ENCODE results near the gene C1orf35.

- TF ChIP-seq CSRNP3 (CRISPR knock-in tag; IDR thresholded peaks at IDR 0.05) (no peak), ARNTL (CRISPR knock-in tag; IDR thresholded peaks at IDR 0.05; ENCODE audit: borderline replicate concordance, low read depth) (no peak), TSHZ2 (CRISPR knock-in tag; IDR thresholded peaks at IDR 0.05) (no peak), ESRRG (CRISPR knock-in tag; IDR thresholded peaks at IDR 0.05) (no peak), ZNF70 (CRISPR knock-in tag; IDR thresholded peaks at IDR 0.05) (no peak), PATZ1 (CRISPR knock-in tag; IDR thresholded peaks at IDR 0.05; ENCODE audit: borderline replicate concordance) (no peak), CREB5 (CRISPR knock-in tag; IDR thresholded peaks at IDR 0.05; ENCODE audit: low read depth) (no peak), TOX (CRISPR knock-in tag; IDR thresholded peaks at IDR 0.05; ENCODE audit: borderline replicate concordance) (no peak), SNAI2 (CRISPR knock-in tag; IDR thresholded peaks at IDR 0.05) (no peak), ZC3H10 (CRISPR knock-in tag; IDR thresholded peaks at IDR 0.05) (no peak), OSR1 (CRISPR knock-in tag; IDR thresholded peaks at IDR 0.05) (no peak)
Observed at GRCh38 chr1:228101994-228102790, 933 bp downstream of the C1orf35 start.
